HG03558 (cell line): ENCODE data around the gene SERPIND1.
"Not testable (repeated sequence)": the region's sequence is repeated elsewhere in the genome, so short reads cannot be mapped to it uniquely, and the experiment has no call there.

Source experiments
- ATAC-seq: cut with Tn5 transposase; IDR thresholded peaks from one replicate; pipeline ENCODE4 v1.9.1; 2021; ENCODE audit warnings: moderate number of reproducible peaks; ENCODE audit not compliant: unreplicated experiment; ENCODE audit errors: extremely low read depth

Gene SERPIND1

GRCh38 chr22:20809538-20810185 lies 35.7 kb downstream of the SERPIND1 start:
- ATAC-seq, result no peak

- no peak for ATAC-seq
These were observed 36.7 kb downstream of the SERPIND1 start for GRCh38 chr22:20810645-20811044.

GRCh38 chr22:20811171-20811570 lies 37.3 kb downstream of the SERPIND1 start:
- no peak for ATAC-seq

- no peak for ATAC-seq
These were observed 38.2 kb downstream of the SERPIND1 start for GRCh38 chr22:20811971-20812660.

- no peak for ATAC-seq
These were observed 39.1 kb downstream of the SERPIND1 start for GRCh38 chr22:20813056-20813455.

GRCh38 chr22:20814221-20814808 lies 40.4 kb downstream of the SERPIND1 start:
- ATAC-seq, result no peak

- no peak for ATAC-seq
These were observed 41.7 kb downstream of the SERPIND1 start for GRCh38 chr22:20815477-20816050.

- ATAC-seq, result no peak
These were observed 42.6 kb downstream of the SERPIND1 start for GRCh38 chr22:20816559-20816958.

GRCh38 chr22:20818471-20818870 lies 44.6 kb downstream of the SERPIND1 start:
- no peak for ATAC-seq

GRCh38 chr22:20819471-20819870 lies 45.6 kb downstream of the SERPIND1 start:
- no peak for ATAC-seq

GRCh38 chr22:20821717-20822239 lies 47.9 kb downstream of the SERPIND1 start:
- not testable (repeated sequence) for ATAC-seq

- no peak for ATAC-seq
These were observed 48.3 kb downstream of the SERPIND1 start for GRCh38 chr22:20822240-20822639.

- ATAC-seq, result no peak
These were observed 49.4 kb downstream of the SERPIND1 start for GRCh38 chr22:20823264-20823663.

- not testable (repeated sequence) for ATAC-seq
These were observed 51.3 kb downstream of the SERPIND1 start for GRCh38 chr22:20825216-20825615.

GRCh38 chr22:20825624-20826023 lies 51.7 kb downstream of the SERPIND1 start:
- ATAC-seq, result no peak

- ATAC-seq, result not testable (repeated sequence)
These were observed 52.6 kb downstream of the SERPIND1 start for GRCh38 chr22:20826373-20827152.

GRCh38 chr22:20829491-20830134 lies 55.7 kb downstream of the SERPIND1 start:
- ATAC-seq, result no peak

GRCh38 chr22:20833225-20833665 lies 59.3 kb downstream of the SERPIND1 start:
- no peak for ATAC-seq

GRCh38 chr22:20834206-20834605 lies 60.3 kb downstream of the SERPIND1 start:
- no peak for ATAC-seq

GRCh38 chr22:20834725-20835124 lies 60.8 kb downstream of the SERPIND1 start:
- no peak for ATAC-seq
